Activated naive CD4-positive, alpha-beta T cell treated with anti-CD3 and anti-CD28 coated beads, Interleukin-2, amount 10 ng/mL, durations not matched to agents 7 days and 5 days (primary cell): ENCODE results near the gene PADI3.
"Not testable (repeated sequence)": the region's sequence is repeated elsewhere in the genome, so short reads cannot be mapped to it uniquely, and the experiment has no call there.

Experiments
- CTCF ChIA-PET: fragments of 350-600 bp; sonication (Branson Sonifier 250); formaldehyde crosslinking; loops from one replicate; lab custom pipeline; 2021; ENCODE audit warnings: antibody characterized with exemption; lab: Charles Lee
- DNase-seq: peaks from one replicate; pipeline ENCODE4 v3.0.0-alpha.2; 2020
- H3K27ac Mint-ChIP-seq: one replicate; pipeline ENCODE4 v1.8.0; 2021; ENCODE audit warnings: mild to moderate bottlenecking, moderate library complexity, mixed read lengths
- H3K27me3 Mint-ChIP-seq: one replicate; pipeline ENCODE4 v1.8.0; 2021; ENCODE audit warnings: mild to moderate bottlenecking, mixed read lengths
- H3K36me3 Mint-ChIP-seq: one replicate; pipeline ENCODE4 v1.8.0; 2021; ENCODE audit warnings: mixed read lengths
- H3K4me1 Mint-ChIP-seq: one replicate; pipeline ENCODE4 v1.8.0; 2021; ENCODE audit warnings: mixed read lengths
- H3K4me3 Mint-ChIP-seq: one replicate; pipeline ENCODE4 v1.8.0; 2021; ENCODE audit warnings: mild to moderate bottlenecking, moderate library complexity, mixed read lengths
- H3K9me3 Mint-ChIP-seq: one replicate; pipeline ENCODE4 v1.8.0; 2021; ENCODE audit warnings: mixed read lengths

Gene PADI3

GRCh38 chr1:17239420-17239819 lies 9.5 kb upstream of the PADI3 start:
- Mint-ChIP-seq H3K9me3 (no peaks in the 10 kb centered on the region), H3K27me3 (peaks cover 24% of the 10 kb centered on the region), H3K27ac (no peak overlapping the region), H3K4me3 (no peak overlapping the region), H3K36me3 (no peaks in the 10 kb centered on the region), H3K4me1 (no peaks in the 10 kb centered on the region)
- CTCF ChIA-PET: interaction anchor here (1.3 to 8.0 kb wide), 2 partner anchors 110 to 115 kb away, joined by 3 to 148 read pairs; no protein-coding TSS in a partner anchor
- no peak for DNase-seq

GRCh38 chr1:17241011-17241779 lies 7.7 kb upstream of the PADI3 start:
- not testable (repeated sequence) for H3K27ac Mint-ChIP-seq, H3K36me3 Mint-ChIP-seq, H3K4me1 Mint-ChIP-seq, H3K9me3 Mint-ChIP-seq, H3K4me3 Mint-ChIP-seq, DNase-seq
- peaks cover 31% of the 10 kb centered on the region for H3K27me3 Mint-ChIP-seq
- CTCF ChIA-PET: interaction anchor here (8.0 kb wide), 1 partner anchor 117 kb away, joined by 148 read pairs; no protein-coding TSS in a partner anchor

DNA sequence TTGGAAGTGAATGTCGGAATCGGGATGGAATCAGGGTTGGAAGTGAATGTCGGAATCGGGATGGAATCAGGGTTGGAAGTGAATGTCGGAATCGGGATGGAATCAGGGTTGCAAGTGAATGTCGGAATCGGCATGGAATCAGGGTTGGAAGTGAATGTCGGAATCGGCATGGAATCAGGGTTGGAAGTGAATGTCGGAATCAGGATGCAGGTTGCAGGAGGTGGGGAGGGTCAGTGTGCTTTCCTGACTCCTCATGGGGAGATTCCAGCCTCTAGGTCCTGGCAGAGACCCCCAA lies 7.2 kb upstream of the PADI3 start:
- H3K4me3 Mint-ChIP-seq, H3K9me3 Mint-ChIP-seq, H3K4me1 Mint-ChIP-seq, H3K27ac Mint-ChIP-seq, H3K36me3 Mint-ChIP-seq, DNase-seq, CTCF ChIA-PET: not testable (repeated sequence)
- H3K27me3 Mint-ChIP-seq: peaks cover 31% of the 10 kb centered on the region

- Mint-ChIP-seq H3K36me3 (no peaks in the 10 kb centered on the region), H3K27ac (no peak overlapping the region), H3K9me3 (no peaks in the 10 kb centered on the region), H3K4me3 (no peak overlapping the region), H3K27me3 (peaks cover 31% of the 10 kb centered on the region), H3K4me1 (no peaks in the 10 kb centered on the region)
- CTCF ChIA-PET: no interaction called here
- DNase-seq: no peak
These were observed 5.6 kb upstream of the PADI3 start for GRCh38 chr1:17243274-17243673.

DNA sequence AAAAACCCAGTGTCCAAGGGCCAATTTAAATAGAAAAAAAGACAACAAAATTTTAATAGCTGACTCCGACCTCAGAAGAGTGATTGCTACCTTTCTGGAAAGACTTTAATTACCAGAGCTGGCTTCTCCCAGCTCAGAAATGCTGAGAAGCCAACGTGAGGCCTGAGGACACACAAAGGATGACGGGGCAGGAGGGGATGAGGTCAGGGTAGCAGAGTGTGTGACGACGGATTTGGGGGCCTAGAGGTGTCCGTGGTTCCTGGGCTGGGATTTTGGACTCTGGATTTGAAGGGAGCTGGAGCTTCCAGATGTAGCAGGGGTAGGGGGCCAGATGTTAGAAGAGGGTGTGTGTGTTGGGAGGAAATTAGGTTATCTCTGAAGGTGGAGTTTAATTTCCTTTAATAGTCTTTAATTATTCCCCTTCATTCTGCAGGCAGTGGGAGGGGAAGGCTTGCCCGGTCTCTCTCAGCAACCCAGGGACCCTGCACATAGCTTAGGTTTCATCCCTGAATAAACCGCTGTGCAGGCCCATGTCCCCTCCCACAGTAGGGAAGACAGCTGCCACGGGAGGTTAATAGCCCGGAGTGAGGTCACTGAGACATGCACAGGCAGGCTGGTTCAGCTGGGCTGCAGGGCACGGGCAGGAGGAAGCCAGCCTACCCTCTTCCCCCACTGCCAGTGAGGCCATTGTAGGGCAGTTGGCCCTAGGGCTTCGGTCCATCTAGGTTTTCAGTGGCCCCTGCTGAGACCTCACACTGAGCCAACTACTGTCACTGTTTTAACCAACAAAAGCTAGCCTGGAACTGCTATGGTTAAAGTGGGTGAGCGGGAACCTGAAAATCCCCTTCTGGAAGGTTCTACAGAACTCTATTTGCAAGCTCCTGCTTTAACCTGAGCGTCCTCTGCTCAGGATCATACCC lies 3.8 kb upstream of the PADI3 start:
- peaks cover 35% of the 10 kb centered on the region for H3K27me3 Mint-ChIP-seq

DNA sequence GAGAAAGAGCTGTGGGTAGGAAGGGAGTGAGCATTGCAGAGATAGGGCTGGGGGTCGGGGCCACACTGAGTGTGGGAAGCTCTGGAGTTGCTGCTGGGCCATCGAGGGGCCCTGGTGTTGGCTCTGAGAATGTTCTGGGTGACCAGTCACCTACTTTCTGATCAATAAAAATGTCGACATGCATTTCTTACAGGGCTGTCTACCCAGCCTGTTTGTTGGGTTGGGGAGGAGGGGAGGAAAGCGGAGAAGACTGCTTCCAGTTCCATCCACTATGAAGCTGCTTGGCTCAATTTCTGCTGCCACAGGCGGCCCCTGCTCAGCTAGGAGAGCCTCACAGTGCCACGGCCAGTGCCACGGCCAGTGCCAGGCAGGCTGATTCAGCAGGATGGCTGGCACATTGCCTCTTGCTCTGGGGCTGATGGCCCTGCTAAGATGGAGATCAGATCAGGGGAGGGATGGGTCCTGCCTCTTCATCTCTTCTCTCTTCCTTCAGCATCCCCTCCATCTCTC lies 3.0 kb upstream of the PADI3 start:
- DNase-seq: no peak
- H3K9me3 Mint-ChIP-seq: no peaks in the 10 kb centered on the region
- no peak overlapping the region for H3K27ac Mint-ChIP-seq
- no peak overlapping the region for H3K4me3 Mint-ChIP-seq
- CTCF ChIA-PET: interaction anchor here (1.0 to 1.9 kb wide), 4 partner anchors 9 to 125 kb away, joined by 3 to 10 read pairs (median 8); no protein-coding TSS in a partner anchor
- H3K27me3 Mint-ChIP-seq: peaks cover 43% of the 10 kb centered on the region
- H3K4me1 Mint-ChIP-seq: no peaks in the 10 kb centered on the region
- no peaks in the 10 kb centered on the region for H3K36me3 Mint-ChIP-seq

More for the DNA sequence above, 3.8 kb upstream of the PADI3 start:
- DNase-seq: no peak
- Mint-ChIP-seq H3K4me3 (no peak overlapping the region), H3K9me3 (no peaks in the 10 kb centered on the region), H3K4me1 (no peaks in the 10 kb centered on the region), H3K36me3 (no peaks in the 10 kb centered on the region), H3K27ac (no peak overlapping the region)
- CTCF ChIA-PET: interaction anchor here (1.0 to 1.9 kb wide), 3 partner anchors 9 to 124 kb away, joined by 3 to 10 read pairs (median 8); no protein-coding TSS in a partner anchor

DNA sequence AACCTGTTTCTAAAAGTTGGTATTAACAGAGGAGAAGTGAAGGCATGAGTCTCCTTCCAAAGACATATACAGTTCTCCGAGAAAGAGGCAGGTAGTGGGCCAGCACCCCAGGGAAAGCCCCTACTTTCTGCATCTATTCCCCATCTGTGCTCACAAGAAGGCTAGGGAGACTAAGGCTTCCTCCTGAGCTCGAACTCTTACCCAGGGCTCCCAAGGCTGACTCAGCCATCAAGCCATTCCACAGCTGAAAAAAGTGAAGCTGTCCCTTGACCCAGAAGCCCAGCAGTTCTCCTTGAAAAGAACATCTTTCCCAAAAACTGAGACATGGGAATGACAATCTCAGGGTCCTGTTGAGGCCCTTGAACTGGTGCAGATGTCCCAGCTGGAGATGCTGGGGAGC lies 1.9 kb upstream of the PADI3 start:
- no peaks in the 10 kb centered on the region for H3K4me1 Mint-ChIP-seq
- no peak overlapping the region for H3K27ac Mint-ChIP-seq

DNA sequence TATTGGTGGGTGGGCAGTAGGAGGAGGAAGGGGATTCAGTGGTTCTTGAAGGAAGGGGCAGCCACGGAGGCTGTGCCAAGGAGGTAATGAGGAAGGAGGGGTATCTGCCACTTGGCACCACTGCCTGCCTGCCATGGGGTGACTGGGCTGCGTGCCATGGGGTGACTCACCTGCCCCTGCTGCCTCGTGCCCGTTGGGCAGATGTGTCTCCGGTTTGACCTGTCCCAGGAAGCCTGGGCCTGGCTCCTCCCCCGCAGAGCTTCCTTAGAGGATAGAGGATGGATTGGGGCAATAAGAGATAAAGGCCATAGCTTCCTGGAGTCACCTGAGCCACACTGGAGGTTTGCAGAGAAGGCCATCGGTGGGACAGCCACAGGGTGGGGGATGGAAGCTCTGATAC lies 1.7 kb downstream of the PADI3 start:
- H3K9me3 Mint-ChIP-seq: no peaks in the 10 kb centered on the region

More for the DNA sequence above, 1.9 kb upstream of the PADI3 start:
- DNase-seq: no peak
- H3K36me3 Mint-ChIP-seq: no peaks in the 10 kb centered on the region
- no peaks in the 10 kb centered on the region for H3K9me3 Mint-ChIP-seq
- H3K4me3 Mint-ChIP-seq: no peak overlapping the region
- H3K27me3 Mint-ChIP-seq: peaks cover 47% of the 10 kb centered on the region
- CTCF ChIA-PET: interaction anchor here (1.6 kb wide), 1 partner anchor 10 kb away, joined by 9 read pairs; no protein-coding TSS in a partner anchor

DNA sequence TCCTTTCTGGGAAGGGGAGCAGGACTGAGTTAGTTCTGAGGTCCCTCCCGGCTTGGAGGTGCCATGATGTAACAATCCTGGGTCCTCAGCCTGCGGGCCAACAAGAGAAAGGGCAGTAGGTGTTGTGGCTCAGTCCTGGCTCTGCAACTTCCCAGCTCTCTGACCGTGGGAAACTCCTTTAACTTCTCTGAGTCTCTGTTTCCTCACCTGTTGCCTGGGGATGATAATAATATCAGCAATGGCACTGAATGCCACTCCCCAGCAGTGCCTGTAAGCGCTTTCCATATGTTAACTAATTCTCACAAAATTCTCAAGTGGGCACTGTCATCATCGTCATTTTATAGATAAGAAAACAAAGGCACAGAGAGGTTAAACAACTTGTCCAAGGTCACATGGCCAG lies 2.3 kb downstream of the PADI3 start:
- peaks cover 31% of the 10 kb centered on the region for H3K27me3 Mint-ChIP-seq
- no peaks in the 10 kb centered on the region for H3K36me3 Mint-ChIP-seq
- H3K9me3 Mint-ChIP-seq: no peaks in the 10 kb centered on the region
- H3K4me1 Mint-ChIP-seq: no peaks in the 10 kb centered on the region
- CTCF ChIA-PET: no interaction called here
- no peak overlapping the region for H3K4me3 Mint-ChIP-seq
- DNase-seq: no peak
- H3K27ac Mint-ChIP-seq: no peak overlapping the region

More for the DNA sequence above, 1.7 kb downstream of the PADI3 start:
- Mint-ChIP-seq H3K4me1 (no peaks in the 10 kb centered on the region), H3K27me3 (peaks cover 37% of the 10 kb centered on the region), H3K27ac (no peak overlapping the region), H3K36me3 (no peaks in the 10 kb centered on the region), H3K4me3 (no peak overlapping the region)
- CTCF ChIA-PET: interaction anchor here (2.3 kb wide), 1 partner anchor 14 kb away, joined by 7 read pairs; no protein-coding TSS in a partner anchor
- no peak for DNase-seq

- no peaks in the 10 kb centered on the region for H3K4me1 Mint-ChIP-seq
- H3K27ac Mint-ChIP-seq: no peak overlapping the region
- DNase-seq: no peak
- H3K4me3 Mint-ChIP-seq: no peak overlapping the region
- CTCF ChIA-PET: no interaction called here
- no peaks in the 10 kb centered on the region for H3K36me3 Mint-ChIP-seq
- H3K27me3 Mint-ChIP-seq: peaks cover 31% of the 10 kb centered on the region
- no peaks in the 10 kb centered on the region for H3K9me3 Mint-ChIP-seq
These were observed 2.9 kb downstream of the PADI3 start for GRCh38 chr1:17251701-17252376.

- no peaks in the 10 kb centered on the region for H3K4me1 Mint-ChIP-seq
- H3K27me3 Mint-ChIP-seq: peaks cover 18% of the 10 kb centered on the region
- CTCF ChIA-PET: no interaction called here
These were observed 6.4 kb downstream of the PADI3 start for GRCh38 chr1:17255336-17255735.

DNA sequence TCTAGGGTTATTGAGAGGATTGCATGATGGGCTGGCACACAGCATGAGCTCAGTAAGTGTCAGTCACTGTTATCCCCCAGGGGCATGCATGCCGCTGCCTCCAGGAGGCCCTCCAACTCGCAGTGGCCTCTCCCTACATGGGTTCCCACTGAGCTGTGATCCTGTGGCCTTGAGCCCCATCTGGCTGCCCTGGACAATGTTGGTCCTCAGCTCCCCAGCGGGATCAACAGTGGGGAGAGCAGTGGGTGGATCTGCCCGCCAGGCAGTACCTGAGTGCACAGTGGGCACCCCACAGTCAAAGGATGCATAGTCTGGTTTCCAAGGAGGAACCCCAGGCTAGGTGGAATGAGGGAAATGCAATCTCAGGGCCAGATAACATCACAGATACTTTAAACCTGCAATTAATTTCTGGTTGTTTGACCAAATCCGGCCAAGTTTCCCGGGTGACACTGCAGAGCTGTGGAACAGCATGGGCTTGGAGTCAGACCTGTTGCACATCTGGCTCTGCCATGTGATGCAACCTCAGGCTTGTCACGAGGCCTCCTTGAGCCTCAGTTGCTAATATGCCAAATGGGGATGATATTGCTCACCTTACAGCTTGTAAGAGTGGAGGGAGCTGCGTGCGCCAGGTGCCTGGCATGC lies 9.3 kb downstream of the PADI3 start:
- H3K9me3 Mint-ChIP-seq: no peaks in the 10 kb centered on the region
- H3K27me3 Mint-ChIP-seq: peaks cover 6% of the 10 kb centered on the region
- H3K4me1 Mint-ChIP-seq: no peaks in the 10 kb centered on the region
- H3K4me3 Mint-ChIP-seq: no peak overlapping the region
- no peaks in the 10 kb centered on the region for H3K36me3 Mint-ChIP-seq
- CTCF ChIA-PET: no interaction called here
- DNase-seq: no peak
- no peak overlapping the region for H3K27ac Mint-ChIP-seq

More at GRCh38 chr1:17255336-17255735, 6.4 kb downstream of the PADI3 start:
- DNase-seq: no peak
- Mint-ChIP-seq H3K27ac (no peak overlapping the region), H3K4me3 (no peak overlapping the region), H3K36me3 (no peaks in the 10 kb centered on the region), H3K9me3 (no peaks in the 10 kb centered on the region)

DNA sequence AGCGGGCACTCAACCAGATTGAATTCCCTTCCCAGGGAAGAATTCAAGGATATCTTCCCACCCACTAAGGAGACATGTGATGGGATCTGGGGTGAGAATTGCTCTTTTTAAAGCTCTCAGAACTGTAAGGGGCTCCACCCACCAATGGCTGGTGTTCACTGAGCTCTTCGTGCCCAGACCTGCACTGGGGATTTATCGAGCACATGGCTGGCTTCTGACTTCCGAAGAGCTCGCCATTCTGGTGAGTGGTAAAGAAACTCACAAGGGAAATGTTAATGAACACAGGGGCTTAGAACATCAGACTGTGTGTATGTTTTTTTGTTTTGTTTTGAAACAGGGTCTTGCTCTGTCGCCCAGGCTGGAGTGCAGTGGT lies 9.8 kb downstream of the PADI3 start:
- CTCF ChIA-PET: no interaction called here
- no peak for DNase-seq
- Mint-ChIP-seq H3K9me3 (no peaks in the 10 kb centered on the region), H3K4me3 (no peak overlapping the region), H3K4me1 (no peaks in the 10 kb centered on the region), H3K36me3 (no peaks in the 10 kb centered on the region), H3K27me3 (peaks cover 6% of the 10 kb centered on the region), H3K27ac (no peak overlapping the region)
